B cell (primary cell): ENCODE results near the gene GALNT17. TPM values are rescaled to one million over a fixed set of nuclear protein-coding genes. Genes with fewer than 3 reads are reported as not detected.

Experiments
- ATAC-seq: fragments of 200-7000 bp; cut with Tn5 transposase; one replicate; pipeline ENCODE4 v1.10.0; 2021; ENCODE audit warnings: low read depth, mild to moderate bottlenecking, moderate number of reproducible peaks, moderate library complexity
- CTCF ChIA-PET: fragments of 350-600 bp; sonication (Branson Sonifier 250); formaldehyde crosslinking; loops from one replicate; lab custom pipeline; 2021; ENCODE audit warnings: antibody characterized with exemption, inconsistent platforms; lab: Charles Lee
- POLR2A ChIA-PET: fragments of 350-600 bp; sonication (Branson Sonifier 250); formaldehyde crosslinking; loops from one replicate; lab custom pipeline; 2021; ENCODE audit warnings: antibody characterized with exemption; lab: Charles Lee
- DNase-seq: peaks from one replicate; pipeline ENCODE4 v3.0.0; 2013
- H2AFZ ChIP-seq: 2 replicates; pipeline ENCODE4 v1.6.1; 2012; ENCODE audit warnings: mild to moderate bottlenecking, low read depth, low read length; ENCODE audit not compliant: insufficient read depth, poor library complexity, severe bottlenecking
- H3K27ac ChIP-seq, 2 donors: 1 replicate in 1 of 2; 2 replicates in 1 of 2; pipeline ENCODE4 v1.5.1; 2012 to 2013; ENCODE audit warnings: low read length in 2 of 2, mild to moderate bottlenecking in 2 of 2, moderate library complexity in 1 of 2
- H3K27me3 ChIP-seq, 4 experiments: fragments of 200-600 bp in 1 of 4; sonication (generic) in 1 of 4; replicated peaks in 1 of 4; 1 replicate in 2 of 4; 2 replicates in 2 of 4; pipeline versions ENCODE4 v1.6.1 to v1.7.0; 2013 to 2016; ENCODE audit warnings: low read length in 3 of 4, mild to moderate bottlenecking in 2 of 4, mixed read lengths in 1 of 4, moderate library complexity in 1 of 4; ENCODE audit not compliant: insufficient read depth in 4 of 4, control insufficient read depth in 3 of 4; ENCODE audit errors: control extremely low read depth in 1 of 4
- H3K36me3 ChIP-seq, 2 experiments: replicated peaks in 1 of 2; 1 replicate in 1 of 2; 2 replicates in 1 of 2; pipeline versions ENCODE4 v1.6.1 to v1.7.1; 2013; ENCODE audit warnings: low read length in 1 of 2; ENCODE audit not compliant: insufficient read depth in 2 of 2, control insufficient read depth in 1 of 2; ENCODE audit errors: control extremely low read depth in 1 of 2, extremely low read depth in 1 of 2
- H3K4me1 ChIP-seq, 2 donors: fragments of 200-600 bp in 1 of 2; sonication (generic) in 1 of 2; 1 replicate in 1 of 2; 2 replicates in 1 of 2; pipeline versions ENCODE4 v1.5.1 to v1.6.1; 2013 to 2017; ENCODE audit warnings: low read length in 2 of 2; ENCODE audit not compliant: control insufficient read depth in 2 of 2, insufficient read depth in 2 of 2
- H3K4me2 ChIP-seq: replicated peaks from 2 replicates; pipeline ENCODE3; 2012; ENCODE audit warnings: mild to moderate bottlenecking, low read depth, low read length; ENCODE audit not compliant: poor library complexity, severe bottlenecking
- H3K4me3 ChIP-seq, 5 experiments: fragments of 200-600 bp in 1 of 5; sonication (generic) in 1 of 5; 1 replicate in 3 of 5; 2 replicates in 2 of 5; pipeline versions ENCODE4 v1.5.1 to v1.7.0; 2011 to 2016; ENCODE audit warnings: low read length in 4 of 5, mild to moderate bottlenecking in 4 of 5, low read depth in 2 of 5, control low read depth in 1 of 5, moderate library complexity in 1 of 5; ENCODE audit not compliant: insufficient read depth in 1 of 5; ENCODE audit errors: control extremely low read depth in 1 of 5, extremely low read depth in 1 of 5
- H3K79me2 ChIP-seq: fragments of 200-600 bp; sonication (generic); one replicate; pipeline ENCODE4 v1.6.0; 2016; ENCODE audit warnings: low read length; ENCODE audit not compliant: control insufficient read depth, insufficient read depth
- H3K9ac ChIP-seq: fragments of 200-600 bp; sonication (generic); 2 replicates; pipeline ENCODE4 v1.6.1; 2017; ENCODE audit warnings: mild to moderate bottlenecking, low read length, moderate library complexity
- H3K9me3 ChIP-seq, 3 donors: one replicate each; pipeline versions ENCODE4 v1.6.1 to v1.7.1; 2013; ENCODE audit warnings: low read length in 2 of 3; ENCODE audit not compliant: control insufficient read depth in 2 of 3, insufficient read depth in 1 of 3; ENCODE audit errors: control extremely low read depth in 1 of 3
- H4K20me1 ChIP-seq: 2 replicates; pipeline ENCODE4 v1.6.0; 2012; ENCODE audit warnings: mild to moderate bottlenecking, low read length; ENCODE audit not compliant: insufficient read depth, control insufficient read depth, poor library complexity, severe bottlenecking
- H3K27ac Mint-ChIP-seq: one replicate; pipeline ENCODE4 v1.8.0; 2021; ENCODE audit warnings: mixed read lengths
- H3K27me3 Mint-ChIP-seq: one replicate; pipeline ENCODE4 v1.8.0; 2021; ENCODE audit warnings: mixed read lengths
- H3K4me1 Mint-ChIP-seq: one replicate; pipeline ENCODE4 v1.8.0; 2021; ENCODE audit warnings: mixed read lengths
- H3K4me3 Mint-ChIP-seq: one replicate; pipeline ENCODE4 v1.8.0; 2021; ENCODE audit warnings: mixed read lengths
- H3K9me3 Mint-ChIP-seq: one replicate; pipeline ENCODE4 v1.8.0; 2022; ENCODE audit warnings: mixed read lengths; ENCODE audit not compliant: insufficient read depth
- EZH2 ChIP-seq: IDR thresholded peaks from 2 replicates; pipeline ENCODE4 v1.6.1; 2012; ENCODE audit warnings: borderline replicate concordance, low read depth, mild to moderate bottlenecking, moderate library complexity, low read length; ENCODE audit not compliant: insufficient read depth, poor library complexity, severe bottlenecking
- WGBS: methylation state at CpG from one replicate; pipeline ENCODE4 v1.1.5; 2013; ENCODE audit warnings: missing lambda C conversion rate; ENCODE audit not compliant: insufficient coverage; 5-methylcytosine and 5-hydroxymethylcytosine counted together
- intact Hi-C: fragments of 100-400 bp; cut with micrococcal nuclease; formaldehyde crosslinking; loops from one replicate; pipeline ENCODE4 v1.10.0; 2022
- polyA plus RNA-seq: library from polyadenylated mRNA; depleted of rRNA; stranded (reverse); fragments of >200 nt; gene quantifications from 2 replicates; pipeline ENCODE4 v1.2.3, GENCODE V29; 2012
- total RNA-seq, 2 donors: library from RNA; stranded (reverse); fragments of 120-200 nt in 1 of 2; gene quantifications; 1 replicate in 1 of 2; 2 replicates in 1 of 2; pipeline versions ENCODE4 v1.2.3 to v1.2.4, GENCODE V29; 2013 to 2022
- TF ChIP-seq, protein P1 (sequence below): fragments of 200-600 bp; IDR thresholded peaks from one replicate; pipeline ENCODE4 v1.8.0; 2022; ENCODE audit warnings: antibody characterized with exemption, mild to moderate bottlenecking

GALNT17 gene
- total and polyA plus RNA-seq, 2 donors (not counting 1 experiment from before 2014, with no cell fraction given) = not detected

DNA sequence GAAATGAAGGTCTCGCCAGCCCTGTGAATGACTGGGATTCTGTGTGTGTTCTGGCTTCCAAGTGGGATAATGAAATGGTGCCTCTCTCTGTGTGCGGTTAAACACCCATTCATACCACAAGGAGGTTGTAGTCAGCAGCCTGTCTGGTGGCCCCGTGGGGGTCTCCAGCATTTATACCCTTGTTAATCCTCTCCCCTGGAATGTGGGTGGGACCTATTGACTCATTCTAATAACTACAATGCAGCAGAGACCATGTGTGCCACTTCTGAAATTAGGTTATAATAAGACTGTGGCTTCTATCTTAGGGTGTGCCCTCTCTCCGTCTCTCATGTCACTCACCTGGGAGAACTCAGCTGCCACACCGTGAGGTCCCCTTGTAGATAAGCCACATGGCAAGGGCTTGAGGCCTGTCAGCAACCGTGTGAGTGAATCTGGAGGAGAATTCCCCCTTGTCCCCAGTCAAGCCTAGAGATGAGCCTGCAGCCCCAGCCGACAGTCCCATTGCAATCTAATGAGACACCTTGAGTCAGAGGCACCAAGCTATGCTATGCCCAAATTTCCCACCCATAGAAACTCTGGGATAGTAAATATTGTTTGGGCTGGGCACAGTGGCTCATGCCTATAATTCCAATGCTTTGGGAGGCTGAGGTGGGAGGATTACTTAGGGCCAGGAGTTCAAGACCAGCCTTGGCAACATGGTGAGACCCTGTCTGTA is 106.8 kb downstream of the GALNT17 start:
- Mint-ChIP-seq H3K27me3 (no peaks in the 10 kb centered on the region), H3K27ac (no peak overlapping the region), H3K4me1 (no peaks in the 10 kb centered on the region), H3K4me3 (no peak overlapping the region), H3K9me3 (peaks cover 3% of the 10 kb centered on the region)
- H4K20me1 ChIP-seq = no peaks in the 10 kb centered on the region
- no peak overlapping the region for H3K9ac ChIP-seq
- no peaks in the 10 kb centered on the region for H3K79me2 ChIP-seq
- no peaks in the 10 kb centered on the region for H3K27me3 ChIP-seq
- 100% methylated on average over 1 of the region's 7 CpGs for WGBS
- POLR2A ChIA-PET = no interaction called here
- intact Hi-C loops = no loop called here
- no peaks in the 10 kb centered on the region for H3K36me3 ChIP-seq
- H3K9me3 ChIP-seq = peaks cover 0 to 19% (median 0%) of the 10 kb centered on the region in 3 donors
- H3K27ac ChIP-seq = no peak overlapping the region
- H2AFZ ChIP-seq = no peak overlapping the region
- no peak for TF ChIP-seq EZH2
- TF ChIP-seq, protein P1, sequence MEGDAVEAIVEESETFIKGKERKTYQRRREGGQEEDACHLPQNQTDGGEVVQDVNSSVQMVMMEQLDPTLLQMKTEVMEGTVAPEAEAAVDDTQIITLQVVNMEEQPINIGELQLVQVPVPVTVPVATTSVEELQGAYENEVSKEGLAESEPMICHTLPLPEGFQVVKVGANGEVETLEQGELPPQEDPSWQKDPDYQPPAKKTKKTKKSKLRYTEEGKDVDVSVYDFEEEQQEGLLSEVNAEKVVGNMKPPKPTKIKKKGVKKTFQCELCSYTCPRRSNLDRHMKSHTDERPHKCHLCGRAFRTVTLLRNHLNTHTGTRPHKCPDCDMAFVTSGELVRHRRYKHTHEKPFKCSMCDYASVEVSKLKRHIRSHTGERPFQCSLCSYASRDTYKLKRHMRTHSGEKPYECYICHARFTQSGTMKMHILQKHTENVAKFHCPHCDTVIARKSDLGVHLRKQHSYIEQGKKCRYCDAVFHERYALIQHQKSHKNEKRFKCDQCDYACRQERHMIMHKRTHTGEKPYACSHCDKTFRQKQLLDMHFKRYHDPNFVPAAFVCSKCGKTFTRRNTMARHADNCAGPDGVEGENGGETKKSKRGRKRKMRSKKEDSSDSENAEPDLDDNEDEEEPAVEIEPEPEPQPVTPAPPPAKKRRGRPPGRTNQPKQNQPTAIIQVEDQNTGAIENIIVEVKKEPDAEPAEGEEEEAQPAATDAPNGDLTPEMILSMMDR = no peak
- no peaks in the 10 kb centered on the region for H3K4me1 ChIP-seq
- H3K4me2 ChIP-seq = no peak overlapping the region
- no peak overlapping the region for H3K4me3 ChIP-seq
- no peak for ATAC-seq
- DNase-seq = no peak
- CTCF ChIA-PET = no interaction called here

DNA sequence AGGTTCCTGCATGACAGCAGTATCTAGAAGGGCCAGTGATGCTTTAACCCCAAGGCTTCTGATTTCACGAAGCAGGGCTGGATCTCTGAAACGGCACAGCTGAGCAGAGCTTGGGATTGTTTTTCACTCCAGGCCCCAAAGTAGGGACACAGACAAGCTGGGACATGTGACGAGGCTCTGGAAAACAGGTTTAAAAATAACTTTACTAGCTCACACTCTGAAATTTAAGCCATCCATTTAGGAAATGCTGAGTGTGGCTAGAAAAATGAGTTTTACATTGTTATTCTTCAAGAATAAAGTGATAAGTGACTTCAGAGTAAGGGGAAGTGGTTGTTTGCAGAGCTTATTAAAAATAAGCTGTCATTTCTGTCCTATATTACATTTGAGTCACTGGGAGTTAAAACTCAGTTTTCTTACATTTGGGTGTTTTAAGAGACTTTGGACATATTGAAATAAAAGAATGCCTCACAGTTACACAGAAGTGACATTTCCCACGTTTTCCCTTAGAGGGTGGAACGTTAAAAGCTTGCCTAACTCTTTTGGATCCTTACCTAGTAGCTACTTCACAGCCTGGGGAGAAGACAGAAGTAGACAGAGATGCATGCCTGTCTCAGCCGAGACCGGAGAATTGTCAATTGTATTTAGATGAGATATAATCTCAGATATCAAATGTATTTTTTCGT is 107.8 kb downstream of the GALNT17 start:
- no peaks in the 10 kb centered on the region for H3K36me3 ChIP-seq
- no peak overlapping the region for H3K27ac Mint-ChIP-seq
- no peaks in the 10 kb centered on the region for H3K4me1 ChIP-seq
- H3K27ac ChIP-seq = no peak overlapping the region
- no peaks in the 10 kb centered on the region for H3K4me1 Mint-ChIP-seq
- H3K27me3 ChIP-seq = no peaks in the 10 kb centered on the region
- no peak overlapping the region for H3K4me3 Mint-ChIP-seq
- intact Hi-C loops = no loop called here
- no peak overlapping the region for H3K4me3 ChIP-seq
- no peaks in the 10 kb centered on the region for H3K27me3 Mint-ChIP-seq
- TF ChIP-seq EZH2 = no peak
- TF ChIP-seq, protein P1 = no peak
- H3K9ac ChIP-seq = no peak overlapping the region
- peaks cover 0 to 21% (median 0%) of the 10 kb centered on the region in 3 donors for H3K9me3 ChIP-seq
- WGBS = 87% methylated on average over 3 of the region's 8 CpGs
- DNase-seq = no peak
- no peak for ATAC-seq
- CTCF ChIA-PET = no interaction called here
- no peaks in the 10 kb centered on the region for H4K20me1 ChIP-seq
- peaks cover 3% of the 10 kb centered on the region for H3K9me3 Mint-ChIP-seq
- no peaks in the 10 kb centered on the region for H3K79me2 ChIP-seq
- no peak overlapping the region for H2AFZ ChIP-seq
- POLR2A ChIA-PET = no interaction called here
- H3K4me2 ChIP-seq = no peak overlapping the region
